Measurements from ENCODE around the gene KIRREL1.
A peak's percentile ranks its signal among the peaks of the same experiment; 100 is the strongest.

KIRREL1 gene

GRCh38 chr1:157968946-157969345 lies 24.5 kb upstream of the KIRREL1 start:
- ChIA-PET CTCF (interaction anchor here (0.7 to 3.1 kb wide), 11 partner anchors 9 to 1229 kb away, joined by 3 to 23 read pairs (median 4); no protein-coding TSS in a partner anchor), POLR2A (no interaction called here)
- TF ChIP-seq, protein P1, sequence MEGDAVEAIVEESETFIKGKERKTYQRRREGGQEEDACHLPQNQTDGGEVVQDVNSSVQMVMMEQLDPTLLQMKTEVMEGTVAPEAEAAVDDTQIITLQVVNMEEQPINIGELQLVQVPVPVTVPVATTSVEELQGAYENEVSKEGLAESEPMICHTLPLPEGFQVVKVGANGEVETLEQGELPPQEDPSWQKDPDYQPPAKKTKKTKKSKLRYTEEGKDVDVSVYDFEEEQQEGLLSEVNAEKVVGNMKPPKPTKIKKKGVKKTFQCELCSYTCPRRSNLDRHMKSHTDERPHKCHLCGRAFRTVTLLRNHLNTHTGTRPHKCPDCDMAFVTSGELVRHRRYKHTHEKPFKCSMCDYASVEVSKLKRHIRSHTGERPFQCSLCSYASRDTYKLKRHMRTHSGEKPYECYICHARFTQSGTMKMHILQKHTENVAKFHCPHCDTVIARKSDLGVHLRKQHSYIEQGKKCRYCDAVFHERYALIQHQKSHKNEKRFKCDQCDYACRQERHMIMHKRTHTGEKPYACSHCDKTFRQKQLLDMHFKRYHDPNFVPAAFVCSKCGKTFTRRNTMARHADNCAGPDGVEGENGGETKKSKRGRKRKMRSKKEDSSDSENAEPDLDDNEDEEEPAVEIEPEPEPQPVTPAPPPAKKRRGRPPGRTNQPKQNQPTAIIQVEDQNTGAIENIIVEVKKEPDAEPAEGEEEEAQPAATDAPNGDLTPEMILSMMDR (IDR thresholded peaks at IDR 0.05; ENCODE audit: control extremely low read depth, extremely low read depth, low read depth, missing control alignments) = no peak
- no peak for DNase-seq (ENCODE audit: extremely low spot score)

DNA sequence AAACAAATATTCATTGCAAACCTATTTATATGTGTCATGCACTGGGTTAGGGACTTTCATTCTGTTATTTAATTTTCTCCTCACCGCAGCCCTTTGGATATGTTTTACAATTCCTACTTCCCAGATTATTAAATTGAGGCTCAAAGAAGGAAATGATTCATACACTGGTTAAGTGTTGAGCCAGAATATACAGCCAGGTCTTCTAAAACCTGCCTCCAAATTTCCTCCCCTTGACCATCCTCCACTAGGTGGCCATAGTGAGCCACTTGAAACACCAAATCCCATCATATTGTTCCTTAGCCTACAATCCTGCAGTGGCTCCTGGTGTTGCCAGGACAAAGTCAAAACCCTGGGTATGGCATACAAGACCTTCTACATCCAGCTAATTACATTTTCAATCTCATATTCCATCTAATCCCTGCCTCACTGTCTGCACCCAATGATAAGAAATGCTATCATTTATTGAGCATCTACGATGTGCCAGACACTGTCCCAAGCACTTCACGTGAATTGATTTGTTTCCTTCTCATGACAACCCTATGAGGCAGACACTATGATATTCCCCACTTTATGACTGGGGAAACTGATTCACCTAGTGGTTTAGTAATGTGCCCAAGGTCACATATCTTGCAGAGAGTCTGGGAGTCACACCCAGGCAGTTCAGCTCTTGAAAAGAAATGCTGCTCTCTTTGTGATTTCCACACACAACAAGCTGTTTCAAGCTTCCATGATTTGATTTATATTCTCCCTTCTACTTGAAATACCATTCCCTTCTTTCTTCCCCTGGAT lies 23.6 kb upstream of the KIRREL1 start:
- ChIA-PET POLR2A (no interaction called here), CTCF (interaction anchor here (0.7 to 3.1 kb wide), 11 partner anchors 9 to 1228 kb away, joined by 3 to 23 read pairs (median 4); no protein-coding TSS in a partner anchor)
- DNase-seq (ENCODE audit: extremely low spot score) = peak; percentile 27
- TF ChIP-seq, protein P1 (IDR thresholded peaks at IDR 0.05; ENCODE audit: control extremely low read depth, extremely low read depth, low read depth, missing control alignments) = peak; percentile 34

DNA sequence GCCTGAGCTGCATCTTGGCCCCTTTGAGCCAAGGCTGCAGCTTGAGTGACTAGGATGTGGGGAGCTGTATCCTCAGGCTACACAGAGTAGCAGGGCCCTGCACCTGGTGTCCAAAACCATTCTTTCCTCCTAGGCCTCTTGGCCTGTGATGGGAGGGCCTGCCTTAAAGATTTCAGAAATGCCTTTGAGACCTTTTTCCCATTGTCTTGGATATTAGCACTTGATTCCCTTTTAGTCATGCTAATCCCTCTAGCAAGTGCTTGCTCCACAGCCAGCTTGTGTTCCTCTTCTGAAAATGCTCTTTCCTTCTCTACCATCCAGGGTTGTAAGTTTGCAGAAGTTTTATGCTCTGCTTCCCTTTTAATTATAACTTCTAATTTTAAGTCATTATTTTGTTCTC lies 21.7 kb upstream of the KIRREL1 start:
- TF ChIP-seq, protein P1 (IDR thresholded peaks at IDR 0.05; ENCODE audit: control extremely low read depth, extremely low read depth, low read depth, missing control alignments) = no peak
- DNase-seq (ENCODE audit: extremely low spot score) = no peak
- CTCF ChIA-PET = interaction anchor here (1.0 to 2.5 kb wide), 4 partner anchors 8 to 153 kb away, joined by 3 to 10 read pairs (median 4); no protein-coding TSS in a partner anchor
- POLR2A ChIA-PET = no interaction called here

- no peak for DNase-seq (ENCODE audit: extremely low spot score)
- ChIA-PET POLR2A (no interaction called here), CTCF (interaction anchor here (0.8 to 1.8 kb wide), 7 partner anchors 8 to 150 kb away, joined by 3 to 6 read pairs (median 4); no protein-coding TSS in a partner anchor)
- TF ChIP-seq, protein P1 (IDR thresholded peaks at IDR 0.05; ENCODE audit: control extremely low read depth, extremely low read depth, low read depth, missing control alignments) = no peak
Measured at GRCh38 chr1:157975228-157975950, 18.1 kb upstream of the KIRREL1 start.

- no peak for DNase-seq (ENCODE audit: extremely low spot score)
- CTCF ChIA-PET = interaction anchor here (1.4 to 2.9 kb wide), 5 partner anchors 7 to 148 kb away, joined by 3 to 14 read pairs (median 5); partner anchors contain the start of gene KIRREL1
- POLR2A ChIA-PET = no interaction called here
Measured at GRCh38 chr1:157976888-157977287, 16.6 kb upstream of the KIRREL1 start.

More at GRCh38 chr1:157976888-157977287, 16.6 kb upstream of the KIRREL1 start:
- TF ChIP-seq, protein P1 (IDR thresholded peaks at IDR 0.05; ENCODE audit: control extremely low read depth, extremely low read depth, low read depth, missing control alignments) = no peak
